Forelimb muscle (tissue), 1 donor: ENCODE measurements around the gene THAP11. TPM values are rescaled to one million over a fixed set of nuclear protein-coding genes. Genes with fewer than 3 reads are reported as not detected.
A peak's percentile ranks its signal among the peaks of the same experiment; 100 is the strongest.

Experiments
- DNase-seq: peaks from one replicate; pipeline ENCODE4 v3.0.0-alpha.2; 2013; ENCODE audit warnings: low read depth
- polyA plus RNA-seq: library from polyadenylated mRNA; unstranded; fragments of 120-200 nt; gene quantifications from one replicate; pipeline ENCODE4 v1.2.1, GENCODE V29; 2013; ENCODE audit not compliant: insufficient read length

Gene THAP11
- polyA plus RNA-seq, result 24.7 TPM

DNA sequence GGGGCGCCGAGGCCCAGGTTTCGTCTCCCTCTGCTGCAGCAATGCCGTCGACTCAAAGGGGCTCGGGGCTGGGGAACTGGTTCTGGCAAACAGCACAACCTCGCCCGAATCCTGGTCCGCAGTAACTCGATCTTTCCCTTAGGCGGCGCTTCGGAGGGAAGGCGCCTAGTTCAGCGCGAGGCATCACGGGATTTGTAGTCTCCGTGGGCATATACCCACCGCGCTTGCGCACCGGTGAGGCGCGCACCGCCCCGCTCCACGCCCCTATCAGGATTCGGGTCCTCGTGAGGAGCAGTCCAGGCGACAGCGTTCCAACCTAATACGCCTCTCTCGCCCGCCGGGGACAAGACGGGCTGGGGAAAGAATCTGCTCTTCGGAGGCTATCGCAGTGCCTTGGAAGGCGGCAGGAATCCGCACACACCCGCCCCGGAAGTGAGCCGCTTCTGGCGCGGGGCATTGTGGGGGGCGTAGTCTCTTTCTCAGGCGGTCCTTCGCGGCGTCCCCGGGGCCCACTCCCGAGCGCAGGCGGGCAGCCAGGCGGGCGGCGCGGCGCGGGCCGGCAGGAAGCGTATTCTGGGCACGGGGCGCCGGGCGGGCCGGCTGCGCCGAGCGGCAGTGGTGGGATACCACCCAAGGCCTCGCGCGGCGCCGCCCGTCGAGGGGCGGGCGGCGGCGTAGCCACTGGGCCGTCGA, at the start of gene THAP11:
TSS of gene THAP11 (plus strand) at position 505 of the 693 bp plus-strand sequence. CDS start 235 bp downstream, outside the sequence.
- peak; percentile 90 for DNase-seq

DNA sequence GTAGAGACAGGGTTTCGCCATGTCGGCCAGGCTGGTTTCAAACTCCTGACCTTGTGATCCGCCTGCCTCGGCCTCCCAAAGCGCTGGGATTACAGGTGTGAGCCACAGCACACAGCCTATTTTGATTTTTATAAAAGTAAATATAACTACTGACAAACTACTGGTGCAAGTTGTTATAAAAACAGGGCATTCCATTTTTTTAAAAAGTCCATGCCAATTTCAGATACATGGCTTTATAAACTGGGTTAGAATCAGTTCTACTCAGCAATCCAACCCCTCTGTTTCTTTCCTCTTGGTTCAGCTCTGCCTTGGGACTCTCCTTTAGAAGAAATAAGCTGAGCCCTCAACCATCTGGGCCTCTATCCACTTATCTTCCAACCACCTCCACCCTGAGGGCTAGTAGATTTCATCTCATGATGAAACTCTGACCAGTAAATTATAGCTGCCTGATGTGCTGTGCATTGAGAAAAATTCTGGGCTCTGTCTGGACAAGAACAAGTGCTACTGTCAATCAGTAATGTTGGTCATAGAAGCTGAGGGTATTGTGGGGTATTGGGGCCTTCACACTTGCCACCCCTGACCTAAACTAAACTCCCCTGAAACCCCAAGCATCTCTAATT, 45.9 kb upstream of the THAP11 start:
- no peak for DNase-seq

DNA sequence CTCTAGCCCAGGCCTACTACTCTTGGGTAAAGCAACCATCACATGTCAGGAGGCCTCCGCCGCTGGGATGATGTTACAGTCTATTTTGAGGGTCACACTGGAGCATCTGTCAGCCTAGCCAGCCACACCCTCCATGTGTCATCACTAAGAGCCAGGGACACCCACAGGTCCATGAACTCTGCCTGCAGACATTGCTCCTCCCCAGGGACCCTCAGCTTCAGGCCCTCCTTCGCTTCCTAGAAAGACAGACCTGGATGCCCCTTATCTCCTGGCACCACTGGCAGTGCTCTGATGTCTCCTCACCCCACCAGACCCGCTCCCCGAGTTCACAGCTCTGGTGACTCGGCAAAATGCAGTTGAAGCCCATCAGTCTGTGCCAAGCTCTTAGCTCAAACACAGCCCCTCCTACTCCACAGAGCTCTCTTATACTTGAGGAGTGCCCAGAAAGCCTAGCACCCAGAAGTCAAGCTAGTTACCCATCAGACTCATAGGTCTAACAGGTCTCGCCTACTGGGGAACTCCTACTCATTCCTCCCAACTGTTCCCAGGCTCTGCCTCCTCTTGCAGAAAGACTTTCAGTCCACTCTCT, 41.7 kb upstream of the THAP11 start:
- DNase-seq, result no peak

DNA sequence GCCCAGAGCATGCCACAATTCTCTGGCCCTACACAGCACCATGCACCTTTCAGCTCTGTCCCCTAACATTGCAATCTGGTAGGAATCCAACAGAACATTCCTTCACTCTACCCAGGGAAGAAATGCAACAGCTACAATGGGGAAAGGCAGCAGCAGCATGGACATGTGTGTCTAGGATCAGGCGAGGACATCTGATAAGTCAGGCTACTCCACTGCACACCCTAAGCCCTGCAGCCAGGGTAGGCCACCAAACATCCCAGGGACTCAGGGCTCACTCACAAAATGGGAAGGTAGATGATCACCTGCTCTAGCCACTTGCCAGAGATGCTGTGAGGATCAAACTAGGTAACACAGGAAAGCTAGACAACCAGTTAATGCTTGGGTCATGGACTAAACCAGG, 40.9 kb upstream of the THAP11 start:
- no peak for DNase-seq

DNA sequence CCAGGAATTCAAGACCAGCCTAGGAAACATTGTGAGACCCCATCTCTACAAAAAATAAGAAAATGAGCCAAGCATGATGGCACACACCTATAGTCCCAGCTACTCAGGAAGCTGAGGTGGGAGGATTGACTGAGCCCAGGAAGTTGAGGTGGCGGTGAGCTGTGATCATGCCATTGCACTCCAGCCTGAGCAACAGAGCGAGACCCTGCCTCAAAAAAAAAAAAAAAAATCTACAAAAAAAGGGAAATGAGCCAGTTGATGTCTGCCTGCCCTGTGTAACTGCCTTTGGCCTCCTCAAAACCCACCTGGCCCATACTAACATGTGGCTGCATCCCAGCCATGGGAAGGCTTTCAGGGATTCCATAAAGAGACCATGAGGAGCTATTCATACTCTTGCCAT, 40.2 kb upstream of the THAP11 start:
- no peak for DNase-seq

DNA sequence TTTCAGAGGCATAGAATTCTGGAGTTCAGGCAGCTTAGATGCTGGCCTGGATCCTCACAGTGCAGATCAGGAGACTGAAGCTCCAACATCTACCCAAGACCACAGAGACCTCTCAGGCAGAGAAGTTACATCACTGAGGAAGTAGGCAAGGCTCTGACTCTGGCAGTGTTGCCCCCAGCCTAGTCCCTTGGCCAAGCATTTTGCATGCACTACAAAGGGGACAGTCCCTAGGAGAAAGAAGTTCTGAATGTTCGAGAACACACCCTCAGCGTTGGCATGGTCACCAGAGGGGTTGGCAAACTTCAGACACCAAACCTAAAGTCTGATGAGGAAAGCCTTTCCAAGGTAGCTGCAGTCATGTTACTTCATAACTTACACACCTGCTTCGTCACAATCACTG, 38.2 kb upstream of the THAP11 start:
- DNase-seq, result no peak

DNA sequence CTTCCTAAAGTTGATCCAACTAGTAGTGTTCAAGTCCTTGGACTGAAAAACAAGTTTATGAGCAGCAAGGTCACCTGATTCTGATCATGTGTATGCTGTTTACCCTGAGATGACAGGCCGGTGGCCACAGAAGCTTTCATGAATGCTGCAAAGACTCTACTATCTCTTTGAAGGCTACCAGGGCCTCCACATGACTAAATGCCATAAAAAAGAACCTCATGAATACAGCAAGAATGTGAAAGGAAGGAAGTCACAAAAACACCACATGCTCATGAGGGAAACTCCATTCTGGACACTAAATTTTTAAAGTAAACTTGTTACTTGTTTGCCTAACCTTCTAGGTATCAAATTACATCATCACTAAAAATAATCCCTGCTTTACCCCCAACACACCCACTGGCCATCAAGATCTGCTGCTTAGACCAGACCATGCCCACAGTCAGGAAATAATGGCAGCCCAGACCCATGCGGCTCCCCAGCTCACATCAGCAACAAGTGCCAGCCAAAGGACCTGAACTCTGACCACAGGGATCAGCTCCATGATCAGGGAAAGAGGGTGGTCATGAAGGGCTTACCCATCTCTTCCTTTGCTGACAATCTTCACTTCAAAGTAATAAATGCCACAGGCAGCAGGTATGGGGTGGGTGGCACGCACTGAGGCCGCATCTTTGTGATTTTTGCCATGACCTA, 37.1 kb upstream of the THAP11 start:
- DNase-seq, result no peak

DNA sequence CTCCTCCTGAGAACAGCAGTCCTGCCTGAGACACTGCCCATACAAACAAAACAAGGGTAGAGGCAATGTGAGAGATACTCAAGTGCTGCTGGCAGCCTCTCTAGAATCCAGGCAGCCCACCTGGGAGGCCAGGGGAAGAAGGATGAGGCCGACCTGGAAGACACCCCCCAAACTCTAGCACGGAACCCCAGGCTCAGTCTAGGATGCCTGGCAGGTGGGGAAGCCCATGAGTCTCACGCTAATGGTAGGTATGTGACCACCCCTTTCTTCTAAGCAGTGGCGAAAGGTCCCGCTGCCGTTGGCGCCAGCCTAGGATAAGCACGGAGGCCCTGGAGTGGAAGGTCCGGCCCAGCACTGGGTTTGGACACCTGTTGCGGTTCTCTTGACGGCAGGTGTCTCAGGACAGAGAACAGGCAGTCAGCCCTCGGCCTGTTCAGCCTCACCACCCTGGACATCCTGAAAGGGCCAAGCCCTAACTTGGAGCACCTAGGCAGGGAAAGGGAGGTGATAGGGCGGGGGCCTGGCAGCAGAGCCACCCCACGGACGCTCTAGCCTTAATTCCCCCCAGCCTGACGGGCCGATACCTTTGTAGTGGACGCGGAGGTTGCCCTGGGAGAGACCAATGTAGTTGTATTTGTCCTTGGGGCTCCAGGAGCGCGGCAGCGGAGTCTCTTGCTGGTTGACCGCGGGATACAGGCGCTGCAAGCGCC, 36.2 kb upstream of the THAP11 start:
- DNase-seq, result no peak

DNA sequence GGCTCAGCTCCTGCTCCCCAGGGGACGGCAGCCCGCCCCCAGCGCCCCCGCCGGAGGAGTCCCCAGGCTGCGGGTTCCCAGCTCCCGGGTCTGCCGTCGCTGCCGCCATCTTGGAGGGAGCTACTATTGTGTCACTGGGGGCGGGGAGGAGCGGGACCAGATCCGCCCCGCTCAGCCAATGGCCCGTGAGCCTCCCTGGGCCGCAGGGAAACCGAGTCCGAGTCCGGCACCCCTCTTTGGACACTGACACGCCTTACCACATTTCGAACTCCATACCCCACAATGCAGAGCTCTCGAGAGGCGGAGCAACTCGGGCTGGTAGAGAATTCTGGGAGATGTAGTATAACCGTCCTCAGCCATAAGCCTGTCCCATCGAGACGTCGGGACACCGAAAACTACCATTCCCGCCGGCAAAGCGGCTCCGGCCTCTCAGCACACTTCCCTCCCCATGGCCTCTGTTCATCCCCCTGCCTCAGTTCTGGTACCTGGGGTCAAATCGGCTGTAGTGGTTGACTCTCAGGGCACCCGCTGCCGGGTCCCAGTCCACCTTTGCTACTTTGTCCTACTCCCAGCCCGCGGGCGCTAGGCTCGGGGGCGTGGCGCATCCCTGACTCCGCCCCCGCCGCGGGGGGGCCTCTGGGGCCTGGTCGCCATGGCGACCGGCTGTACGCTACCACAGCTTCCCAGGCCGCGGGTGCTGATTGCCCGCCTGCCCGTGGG, 35.5 kb upstream of the THAP11 start, which contains the start of the genes RANBP10 and TSNAXIP1:
TSS of gene RANBP10 (minus strand) at position 133 of the 720 bp plus-strand sequence. CDS start at position 109, 24 bp downstream.
TSS of gene TSNAXIP1 (plus strand) at position 462 of the 720 bp plus-strand sequence. CDS start 261 bp downstream, outside the sequence.
- DNase-seq, result peak; percentile 99

DNA sequence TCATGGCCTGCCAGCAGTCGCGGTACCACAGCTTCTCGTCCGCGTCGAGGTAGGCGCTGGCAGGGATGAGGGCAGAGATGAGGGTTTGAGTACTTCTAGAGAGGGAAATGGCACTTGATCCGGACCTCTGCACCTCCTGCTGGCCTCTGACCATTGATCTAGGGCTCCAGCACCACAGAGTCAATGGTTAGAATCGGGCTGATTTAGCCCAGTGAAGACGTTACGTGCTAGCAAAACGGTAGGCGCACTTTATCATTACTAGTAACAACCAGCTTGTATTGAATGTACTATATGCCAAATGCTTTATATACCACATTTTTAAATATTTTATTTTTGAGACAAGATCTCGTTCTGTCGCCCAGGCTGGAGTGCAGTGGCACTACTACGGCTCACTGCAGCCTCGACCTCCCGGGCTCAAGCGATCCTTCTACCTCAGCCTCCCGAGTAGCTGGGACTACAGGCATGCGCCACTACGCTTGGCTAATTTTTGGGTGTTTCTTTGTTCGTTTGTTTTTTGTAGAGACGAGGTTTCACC, 34.9 kb upstream of the THAP11 start:
- no peak for DNase-seq

DNA sequence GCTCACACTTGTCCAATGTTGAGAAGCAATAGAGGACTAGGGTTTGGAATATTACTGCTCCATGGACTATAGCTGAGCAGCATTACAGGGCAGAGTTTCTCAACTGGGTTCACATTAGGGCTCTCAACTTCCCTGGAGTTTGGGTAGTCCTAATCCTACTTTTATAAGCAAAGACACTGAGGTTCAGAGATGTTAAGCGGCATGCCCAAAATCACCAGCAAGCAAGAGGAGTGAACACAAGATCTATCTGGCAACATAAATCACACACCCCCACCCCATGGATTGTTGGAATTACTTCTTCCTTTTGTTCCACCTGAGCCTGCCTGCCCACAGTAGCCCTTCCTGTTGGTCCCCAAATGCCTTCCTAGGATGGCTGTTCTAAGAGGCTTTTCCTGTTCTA, 30.2 kb upstream of the THAP11 start:
- DNase-seq, result no peak

DNA sequence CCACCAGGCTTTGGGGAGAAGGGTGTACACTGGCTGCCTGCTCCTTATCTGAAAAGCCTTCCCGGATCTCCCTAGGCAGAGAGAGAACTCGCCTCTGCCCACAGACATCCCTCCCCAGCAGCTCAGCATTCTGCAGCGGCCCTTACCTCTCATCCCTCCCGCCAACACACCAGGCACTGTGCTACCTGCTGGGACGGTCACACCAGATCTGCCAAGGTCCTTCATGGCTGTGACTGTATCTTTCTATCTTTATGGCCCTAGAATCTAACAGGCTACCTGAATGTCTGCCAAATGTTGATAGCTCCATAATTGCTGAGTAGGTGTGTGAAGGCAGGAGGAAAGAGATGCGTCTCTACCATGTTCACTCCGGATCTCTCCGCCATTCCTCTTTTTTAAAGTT, 27.6 kb upstream of the THAP11 start:
- DNase-seq, result no peak

DNA sequence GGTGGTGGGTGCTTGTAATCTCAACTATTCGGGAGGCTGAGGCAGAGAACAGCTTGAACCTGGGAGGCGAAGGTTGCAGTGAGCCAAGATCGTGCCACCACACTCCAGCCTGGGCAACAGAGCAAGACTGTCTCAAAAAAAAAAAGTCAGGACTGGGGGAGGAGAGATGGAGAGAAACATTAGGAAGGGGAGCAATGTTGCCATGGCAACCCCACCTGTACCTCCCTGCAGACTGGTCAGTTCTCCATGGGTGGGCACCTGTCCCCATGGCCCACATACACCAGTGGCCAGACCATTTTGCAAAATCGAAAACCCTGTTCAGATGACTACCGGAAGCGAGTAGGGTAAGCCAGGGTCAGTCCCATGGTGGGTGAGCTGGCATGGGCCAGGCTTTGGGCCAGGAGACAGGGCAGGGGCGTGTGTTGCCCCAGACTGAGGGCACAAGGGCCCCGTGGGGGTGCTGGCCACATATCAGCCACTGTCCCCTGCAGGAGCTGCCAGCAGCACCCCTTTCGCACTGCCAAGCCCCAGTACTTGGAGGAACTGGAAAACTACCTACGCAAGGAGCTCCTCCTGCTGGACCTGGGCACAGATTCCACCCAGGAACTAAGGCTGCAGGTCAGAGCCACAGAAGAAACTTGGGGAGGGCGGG, 21.4 kb upstream of the THAP11 start:
- DNase-seq, result no peak

DNA sequence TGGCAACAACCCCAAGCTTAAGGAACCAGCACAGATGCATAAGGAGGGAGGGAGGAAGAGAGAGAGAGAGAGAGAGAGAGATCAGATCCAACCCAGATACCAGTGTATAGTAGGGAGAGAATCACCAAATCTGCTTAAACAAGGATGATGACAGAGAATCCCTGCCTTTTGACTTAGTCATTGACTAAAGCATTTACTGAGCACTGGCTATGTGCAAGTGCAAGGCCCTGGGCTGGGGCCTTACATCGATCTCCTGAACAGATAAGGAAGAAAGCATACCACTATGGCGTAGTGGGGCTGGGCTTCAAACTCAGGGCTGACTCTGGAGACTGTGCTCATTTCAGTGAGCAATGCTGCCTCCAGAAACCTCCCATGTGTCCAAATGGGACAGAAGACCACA, 19.6 kb upstream of the THAP11 start:
- DNase-seq, result no peak

DNA sequence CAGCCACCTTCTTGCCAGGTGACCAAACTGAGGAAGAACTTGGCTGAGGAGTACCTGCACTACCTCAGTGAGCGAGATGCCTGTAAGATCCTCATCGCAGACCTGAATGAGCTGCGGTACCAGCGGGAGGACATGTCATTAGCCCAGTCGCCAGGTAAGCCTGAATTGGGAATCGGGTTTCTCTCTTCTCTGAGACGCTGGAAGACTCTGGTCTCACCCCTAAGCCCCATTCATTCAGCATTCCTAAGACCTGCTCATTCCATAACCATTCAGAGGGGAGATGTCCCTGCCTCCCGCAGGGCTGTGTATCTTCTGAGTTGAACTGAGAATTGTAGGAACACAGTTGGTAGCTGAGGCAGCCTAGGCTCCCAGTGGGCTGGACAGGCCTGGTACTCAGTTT, 17.0 kb upstream of the THAP11 start:
- no peak for DNase-seq

DNA sequence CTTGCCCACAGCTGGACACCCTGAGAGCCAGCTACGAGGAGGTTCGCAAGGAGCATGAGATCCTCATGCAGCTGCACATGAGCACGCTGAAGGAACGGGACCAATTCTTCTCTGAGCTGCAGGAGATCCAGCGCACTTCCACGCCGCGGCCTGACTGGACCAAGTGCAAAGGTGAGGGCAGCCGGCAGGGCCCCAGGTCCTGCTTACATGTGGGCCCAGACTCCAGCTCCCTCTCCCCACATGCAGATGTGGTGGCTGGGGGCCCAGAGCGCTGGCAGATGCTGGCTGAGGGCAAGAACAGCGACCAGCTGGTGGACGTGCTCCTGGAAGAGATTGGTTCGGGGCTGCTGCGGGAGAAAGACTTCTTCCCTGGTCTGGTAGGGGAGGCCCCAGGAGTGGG, 16.2 kb upstream of the THAP11 start:
- no peak for DNase-seq

DNA sequence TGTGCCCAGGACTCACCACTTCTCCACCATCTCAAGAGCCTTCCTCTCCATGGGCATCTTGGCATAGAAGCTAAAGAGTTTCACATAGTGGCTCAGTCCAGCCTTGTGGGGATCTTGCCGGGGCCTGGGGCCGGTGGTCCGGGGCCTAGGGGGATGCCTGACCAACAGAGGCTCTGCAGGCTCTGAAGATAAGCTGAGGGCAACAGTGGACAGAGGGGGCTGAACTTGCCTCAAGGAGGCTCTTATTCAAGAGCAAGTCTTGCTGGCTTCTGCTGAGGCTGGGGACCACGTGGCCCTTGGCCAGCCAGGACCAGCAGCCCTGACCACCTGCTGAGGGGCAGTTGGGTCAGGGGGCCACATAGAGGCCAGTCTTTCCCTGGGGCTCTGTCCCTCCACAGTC, 13.5 kb upstream of the THAP11 start:
- no peak for DNase-seq

DNA sequence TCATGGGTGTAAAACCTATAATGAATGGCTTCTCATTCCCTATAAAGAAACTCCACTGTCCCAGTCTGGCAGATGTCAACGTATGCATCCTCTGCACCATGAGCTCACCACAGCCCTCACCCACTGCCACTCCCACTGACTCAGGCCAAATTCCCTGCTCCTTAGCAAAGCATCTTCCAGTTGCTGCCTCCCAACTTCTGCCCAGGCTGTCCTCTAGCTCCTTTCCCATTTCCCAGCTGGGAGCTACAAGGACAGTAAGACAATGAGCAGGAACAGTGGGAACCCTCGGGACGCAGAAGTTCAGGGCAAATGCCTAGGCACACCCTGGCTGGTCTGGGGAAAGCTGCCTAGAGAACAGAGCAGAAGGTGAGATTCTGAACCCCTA, 9.1 kb upstream of the THAP11 start:
- DNase-seq, result no peak

DNA sequence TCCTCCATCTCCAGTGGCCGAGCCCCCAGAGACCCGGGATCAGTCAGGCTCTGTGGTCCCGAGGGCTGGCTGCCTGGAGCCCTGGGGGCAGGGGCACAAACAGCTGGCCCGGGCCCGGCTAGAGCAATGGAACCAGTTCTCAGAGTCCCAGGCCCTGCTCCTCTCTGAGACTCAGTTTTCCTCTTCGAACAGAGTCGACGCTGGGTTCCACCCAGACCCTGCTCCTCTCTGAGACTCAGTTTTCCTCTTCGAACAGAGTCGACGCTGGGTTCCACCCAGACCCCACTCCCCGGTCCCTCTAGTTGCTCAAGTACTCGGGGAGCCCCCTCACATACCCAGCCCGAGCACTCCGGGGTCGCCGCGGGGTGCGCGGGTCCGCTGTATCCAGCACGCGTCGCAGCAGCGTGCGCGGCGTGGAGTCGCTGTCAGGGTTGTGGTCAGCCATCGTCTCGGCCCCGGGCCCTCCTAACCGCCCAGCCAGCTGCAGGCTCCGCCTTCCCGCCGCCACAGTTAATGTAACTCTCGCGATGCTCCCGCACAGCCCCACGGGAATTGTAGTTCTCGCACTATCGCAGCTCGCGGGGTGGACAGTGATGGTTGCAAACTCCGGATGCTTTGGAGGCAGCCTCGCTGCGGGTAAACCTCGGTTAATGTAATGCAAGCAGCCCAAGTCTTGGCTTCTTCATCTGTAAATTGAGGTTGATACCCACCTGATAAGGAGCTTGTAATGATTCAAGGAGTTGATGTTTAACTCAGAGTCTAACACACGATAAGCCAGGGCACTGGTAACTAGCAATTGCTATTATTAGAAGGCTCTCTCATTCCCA, 8.5 kb upstream of the THAP11 start:
- DNase-seq, result peak; percentile 90
